H1 (cell line): Measurements from ENCODE around the gene DYNC2H1. TPM values are rescaled to one million over a fixed set of nuclear protein-coding genes. Genes with fewer than 3 reads are reported as not detected.

Experiments used
- CBX5 ChIP-seq: fragments of 300-800, 300-1000 bp; sonication (generic); IDR thresholded peaks from 2 replicates; pipeline ENCODE4 v1.7.1; 2016; ENCODE audit warnings: antibody characterized with exemption, low read length, low read depth
- CHD1 ChIP-seq: IDR thresholded peaks from 2 replicates; pipeline ENCODE4 v1.6.1; 2012; ENCODE audit warnings: low read depth, low read length, improper control_type of control experiment
- HDAC2 ChIP-seq, 2 experiments: fragments of 300-600 bp in 1 of 2; sonication (generic) in 1 of 2; IDR thresholded peaks; 2 replicates each; pipeline ENCODE4 v1.6.1; 2011 to 2012; ENCODE audit warnings: low read depth in 2 of 2, low read length in 2 of 2, mild to moderate bottlenecking in 2 of 2, moderate library complexity in 2 of 2, borderline replicate concordance in 1 of 2, inconsistent platforms in 1 of 2
- MAFK ChIP-seq: IDR thresholded peaks from 2 replicates; pipeline ENCODE4 v1.6.1; 2012; ENCODE audit warnings: low read depth, mild to moderate bottlenecking, improper control_type of control experiment, low read length
- PHF8 ChIP-seq: fragments of 200-600 bp; sonication (generic); conservative IDR thresholded peaks from 2 replicates; pipeline ENCODE4 v1.7.1; 2012; ENCODE audit warnings: low read depth, mild to moderate bottlenecking, inconsistent platforms, low read length, moderate library complexity
- RFX5 ChIP-seq: IDR thresholded peaks from 2 replicates; pipeline ENCODE4 v1.6.1; 2011; ENCODE audit warnings: low read depth, low read length, improper control_type of control experiment, borderline replicate concordance
- SP1 ChIP-seq: IDR thresholded peaks from 2 replicates; pipeline ENCODE4 v1.6.1; 2011; ENCODE audit warnings: low read depth, low read length
- SP2 ChIP-seq: IDR thresholded peaks from 2 replicates; pipeline ENCODE4 v1.6.1; 2012; ENCODE audit warnings: mild to moderate bottlenecking, low read length, inconsistent platforms
- TAF1 ChIP-seq: IDR thresholded peaks from 2 replicates; pipeline ENCODE4 v1.6.1; 2011; ENCODE audit warnings: mild to moderate bottlenecking, low read depth, low read length
- polyA plus RNA-seq, 7 experiments: library from polyadenylated mRNA; depleted of rRNA in 3 of 7; stranded (reverse) in 5 of 7; unstranded in 2 of 7; fragments of >200 nt in 5 of 7; fragments of 200-250 nt in 2 of 7; gene quantifications; 1 replicate in 5 of 7; 2 replicates in 1 of 7; 4 replicates in 1 of 7; pipeline versions ENCODE4 v1.2.1 to v1.2.3, GENCODE V29; 2011 to 2013; ENCODE audit warnings: missing spikeins in 2 of 7, mixed read lengths in 2 of 7
- total RNA-seq: library from RNA; stranded (reverse); fragmentation: NEBNext Ultra II Directional; extraction: Animal tissue kit (Norgen Biotek cat#: 25700); gene quantifications from 2 replicates; pipeline ENCODE4 v1.2.1, GENCODE V29; 2021
- TF ChIP-seq, protein P1 (sequence below): fragments of 300-600 bp; sonication (generic); IDR thresholded peaks from 2 replicates; pipeline ENCODE4 v1.7.1; 2012; ENCODE audit warnings: low read length, moderate library complexity, mild to moderate bottlenecking, inconsistent platforms; ENCODE audit not compliant: insufficient replicate concordance

The DYNC2H1 gene
- total and polyA plus RNA-seq, 2 of the 8 experiments (the other 6 are each of a cell fraction or from before 2014, with no cell fraction given), result 6.2 to 12.0 TPM

DNA sequence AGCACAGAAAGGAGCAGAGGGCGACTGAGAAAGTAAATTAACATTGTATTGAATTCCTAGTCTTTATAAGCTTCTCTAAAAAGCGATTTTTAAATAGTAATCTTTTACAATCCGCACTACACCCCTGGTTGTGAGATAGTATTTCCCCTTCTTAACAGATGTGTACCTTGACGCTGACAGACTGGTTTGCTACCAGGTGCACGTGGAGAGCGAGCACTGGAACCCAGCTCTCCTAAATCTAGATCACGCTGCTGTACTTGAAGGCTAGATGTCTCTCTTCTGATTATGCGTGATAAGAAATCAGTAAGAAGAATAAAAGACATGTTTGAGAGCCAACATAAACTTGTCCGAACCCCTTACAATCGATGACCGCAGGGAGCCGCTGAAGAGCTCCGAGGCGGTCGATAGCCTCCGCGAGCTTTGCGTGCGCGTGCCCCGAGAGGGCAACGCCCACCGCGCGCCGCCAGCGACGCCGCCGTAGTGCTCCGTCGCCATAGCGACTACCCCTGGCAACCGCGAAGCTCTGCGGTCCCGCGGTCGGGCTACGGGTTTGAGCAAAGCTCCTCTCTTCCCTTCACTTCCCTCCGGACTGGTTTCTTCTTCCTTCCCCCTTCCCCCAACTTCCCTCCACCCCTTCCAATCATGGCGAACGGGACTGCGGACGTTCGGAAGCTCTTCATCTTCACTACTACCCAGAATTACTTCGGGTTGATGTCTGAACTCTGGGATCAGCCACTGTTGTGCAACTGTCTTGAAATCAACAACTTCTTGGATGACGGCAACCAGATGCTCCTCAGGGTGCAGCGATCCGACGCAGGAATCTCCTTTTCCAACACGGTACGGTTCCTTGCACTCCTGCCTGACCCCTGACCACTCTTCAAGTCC is at the start of gene DYNC2H1 (continued):
- TF ChIP-seq HDAC2 (IDR thresholded peaks at IDR 0.05; ENCODE audit: borderline replicate concordance in 1 of 2, low read depth in 2 of 2, low read length in 2 of 2) (peak; percentile 13 to 89; a peak in 1 of 4 replicates), CHD1 (no peak), PHF8 (no peak; the same call in none of the 2 replicates), SP2 (no peak), TAF1 (no peak), CBX5 (no peak), MAFK (no peak), SP1 (no peak; the same call in 1 of the 2 replicates), RFX5 (no peak)
- TF ChIP-seq, protein P1, sequence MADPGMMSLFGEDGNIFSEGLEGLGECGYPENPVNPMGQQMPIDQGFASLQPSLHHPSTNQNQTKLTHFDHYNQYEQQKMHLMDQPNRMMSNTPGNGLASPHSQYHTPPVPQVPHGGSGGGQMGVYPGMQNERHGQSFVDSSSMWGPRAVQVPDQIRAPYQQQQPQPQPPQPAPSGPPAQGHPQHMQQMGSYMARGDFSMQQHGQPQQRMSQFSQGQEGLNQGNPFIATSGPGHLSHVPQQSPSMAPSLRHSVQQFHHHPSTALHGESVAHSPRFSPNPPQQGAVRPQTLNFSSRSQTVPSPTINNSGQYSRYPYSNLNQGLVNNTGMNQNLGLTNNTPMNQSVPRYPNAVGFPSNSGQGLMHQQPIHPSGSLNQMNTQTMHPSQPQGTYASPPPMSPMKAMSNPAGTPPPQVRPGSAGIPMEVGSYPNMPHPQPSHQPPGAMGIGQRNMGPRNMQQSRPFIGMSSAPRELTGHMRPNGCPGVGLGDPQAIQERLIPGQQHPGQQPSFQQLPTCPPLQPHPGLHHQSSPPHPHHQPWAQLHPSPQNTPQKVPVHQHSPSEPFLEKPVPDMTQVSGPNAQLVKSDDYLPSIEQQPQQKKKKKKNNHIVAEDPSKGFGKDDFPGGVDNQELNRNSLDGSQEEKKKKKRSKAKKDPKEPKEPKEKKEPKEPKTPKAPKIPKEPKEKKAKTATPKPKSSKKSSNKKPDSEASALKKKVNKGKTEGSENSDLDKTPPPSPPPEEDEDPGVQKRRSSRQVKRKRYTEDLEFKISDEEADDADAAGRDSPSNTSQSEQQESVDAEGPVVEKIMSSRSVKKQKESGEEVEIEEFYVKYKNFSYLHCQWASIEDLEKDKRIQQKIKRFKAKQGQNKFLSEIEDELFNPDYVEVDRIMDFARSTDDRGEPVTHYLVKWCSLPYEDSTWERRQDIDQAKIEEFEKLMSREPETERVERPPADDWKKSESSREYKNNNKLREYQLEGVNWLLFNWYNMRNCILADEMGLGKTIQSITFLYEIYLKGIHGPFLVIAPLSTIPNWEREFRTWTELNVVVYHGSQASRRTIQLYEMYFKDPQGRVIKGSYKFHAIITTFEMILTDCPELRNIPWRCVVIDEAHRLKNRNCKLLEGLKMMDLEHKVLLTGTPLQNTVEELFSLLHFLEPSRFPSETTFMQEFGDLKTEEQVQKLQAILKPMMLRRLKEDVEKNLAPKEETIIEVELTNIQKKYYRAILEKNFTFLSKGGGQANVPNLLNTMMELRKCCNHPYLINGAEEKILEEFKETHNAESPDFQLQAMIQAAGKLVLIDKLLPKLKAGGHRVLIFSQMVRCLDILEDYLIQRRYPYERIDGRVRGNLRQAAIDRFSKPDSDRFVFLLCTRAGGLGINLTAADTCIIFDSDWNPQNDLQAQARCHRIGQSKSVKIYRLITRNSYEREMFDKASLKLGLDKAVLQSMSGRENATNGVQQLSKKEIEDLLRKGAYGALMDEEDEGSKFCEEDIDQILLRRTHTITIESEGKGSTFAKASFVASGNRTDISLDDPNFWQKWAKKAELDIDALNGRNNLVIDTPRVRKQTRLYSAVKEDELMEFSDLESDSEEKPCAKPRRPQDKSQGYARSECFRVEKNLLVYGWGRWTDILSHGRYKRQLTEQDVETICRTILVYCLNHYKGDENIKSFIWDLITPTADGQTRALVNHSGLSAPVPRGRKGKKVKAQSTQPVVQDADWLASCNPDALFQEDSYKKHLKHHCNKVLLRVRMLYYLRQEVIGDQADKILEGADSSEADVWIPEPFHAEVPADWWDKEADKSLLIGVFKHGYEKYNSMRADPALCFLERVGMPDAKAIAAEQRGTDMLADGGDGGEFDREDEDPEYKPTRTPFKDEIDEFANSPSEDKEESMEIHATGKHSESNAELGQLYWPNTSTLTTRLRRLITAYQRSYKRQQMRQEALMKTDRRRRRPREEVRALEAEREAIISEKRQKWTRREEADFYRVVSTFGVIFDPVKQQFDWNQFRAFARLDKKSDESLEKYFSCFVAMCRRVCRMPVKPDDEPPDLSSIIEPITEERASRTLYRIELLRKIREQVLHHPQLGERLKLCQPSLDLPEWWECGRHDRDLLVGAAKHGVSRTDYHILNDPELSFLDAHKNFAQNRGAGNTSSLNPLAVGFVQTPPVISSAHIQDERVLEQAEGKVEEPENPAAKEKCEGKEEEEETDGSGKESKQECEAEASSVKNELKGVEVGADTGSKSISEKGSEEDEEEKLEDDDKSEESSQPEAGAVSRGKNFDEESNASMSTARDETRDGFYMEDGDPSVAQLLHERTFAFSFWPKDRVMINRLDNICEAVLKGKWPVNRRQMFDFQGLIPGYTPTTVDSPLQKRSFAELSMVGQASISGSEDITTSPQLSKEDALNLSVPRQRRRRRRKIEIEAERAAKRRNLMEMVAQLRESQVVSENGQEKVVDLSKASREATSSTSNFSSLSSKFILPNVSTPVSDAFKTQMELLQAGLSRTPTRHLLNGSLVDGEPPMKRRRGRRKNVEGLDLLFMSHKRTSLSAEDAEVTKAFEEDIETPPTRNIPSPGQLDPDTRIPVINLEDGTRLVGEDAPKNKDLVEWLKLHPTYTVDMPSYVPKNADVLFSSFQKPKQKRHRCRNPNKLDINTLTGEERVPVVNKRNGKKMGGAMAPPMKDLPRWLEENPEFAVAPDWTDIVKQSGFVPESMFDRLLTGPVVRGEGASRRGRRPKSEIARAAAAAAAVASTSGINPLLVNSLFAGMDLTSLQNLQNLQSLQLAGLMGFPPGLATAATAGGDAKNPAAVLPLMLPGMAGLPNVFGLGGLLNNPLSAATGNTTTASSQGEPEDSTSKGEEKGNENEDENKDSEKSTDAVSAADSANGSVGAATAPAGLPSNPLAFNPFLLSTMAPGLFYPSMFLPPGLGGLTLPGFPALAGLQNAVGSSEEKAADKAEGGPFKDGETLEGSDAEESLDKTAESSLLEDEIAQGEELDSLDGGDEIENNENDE, result no peak
